CD4-positive, alpha-beta memory T cell (primary cell): ENCODE measurements around the gene FAM131B. TPM values are rescaled to one million over a fixed set of nuclear protein-coding genes. Genes with fewer than 3 reads are reported as not detected.

ENCODE experiments used
- CTCF ChIA-PET: fragments of 350-600 bp; sonication (Branson Sonifier 250); formaldehyde crosslinking; loops from one replicate; lab custom pipeline; 2021; ENCODE audit warnings: inconsistent platforms; ENCODE audit not compliant: partially characterized antibody; lab: Charles Lee
- POLR2A ChIA-PET: fragments of 350-600 bp; sonication (Branson Sonifier 250); formaldehyde crosslinking; loops from one replicate; lab custom pipeline; 2021; ENCODE audit not compliant: partially characterized antibody; lab: Charles Lee
- DNase-seq, 5 donors: peaks; one replicate each; pipeline versions ENCODE4 v3.0.0 to v3.0.0-alpha.2; 2020 to 2022; ENCODE audit warnings: mixed read lengths in 1 of 5
- H3K27ac ChIP-seq: one replicate; pipeline ENCODE4 v1.7.0; 2013; ENCODE audit warnings: low read depth, low read length
- H3K27me3 ChIP-seq: 2 replicates; pipeline ENCODE4 v1.7.0; 2013; ENCODE audit warnings: mild to moderate bottlenecking, low read length, moderate library complexity; ENCODE audit not compliant: insufficient read depth
- H3K36me3 ChIP-seq: 2 replicates; pipeline ENCODE4 v1.7.0; 2013; ENCODE audit warnings: mild to moderate bottlenecking, low read length, moderate library complexity; ENCODE audit not compliant: insufficient read depth
- H3K4me1 ChIP-seq: 2 replicates; pipeline ENCODE4 v1.7.0; 2013; ENCODE audit warnings: mild to moderate bottlenecking, low read length, moderate library complexity; ENCODE audit not compliant: insufficient read depth
- H3K4me3 ChIP-seq, 2 donors: one replicate each; pipeline ENCODE4 v1.7.0; 2013; ENCODE audit warnings: low read length in 2 of 2, mild to moderate bottlenecking in 1 of 2
- H3K9me3 ChIP-seq, 2 donors: one replicate each; pipeline ENCODE4 v1.7.0; 2013; ENCODE audit warnings: low read length in 2 of 2, control low read depth in 1 of 2; ENCODE audit not compliant: control insufficient read depth in 1 of 2
- H3K27ac Mint-ChIP-seq, 7 donors: one replicate each; pipeline ENCODE4 v1.8.0; 2020 to 2021; ENCODE audit warnings: mixed read lengths in 7 of 7, mild to moderate bottlenecking in 6 of 7, inconsistent platforms in 3 of 7, moderate library complexity in 3 of 7
- H3K27me3 Mint-ChIP-seq, 2 donors: one replicate each; pipeline ENCODE4 v1.8.0; 2020 to 2021; ENCODE audit warnings: mixed read lengths in 2 of 2
- H3K36me3 Mint-ChIP-seq, 2 donors: one replicate each; pipeline ENCODE4 v1.8.0; 2020 to 2021; ENCODE audit warnings: mixed read lengths in 2 of 2, inconsistent platforms in 1 of 2, mild to moderate bottlenecking in 1 of 2
- H3K4me1 Mint-ChIP-seq, 4 donors: one replicate each; pipeline ENCODE4 v1.8.0; 2020 to 2021; ENCODE audit warnings: mixed read lengths in 4 of 4, mild to moderate bottlenecking in 1 of 4
- H3K4me3 Mint-ChIP-seq, 8 donors: one replicate each; pipeline ENCODE4 v1.8.0; 2020 to 2021; ENCODE audit warnings: mixed read lengths in 8 of 8, mild to moderate bottlenecking in 7 of 8, moderate library complexity in 6 of 8, inconsistent platforms in 3 of 8
- H3K9me3 Mint-ChIP-seq, 8 donors: one replicate each; pipeline ENCODE4 v1.8.0; 2020 to 2021; ENCODE audit warnings: mixed read lengths in 8 of 8, mild to moderate bottlenecking in 5 of 8, inconsistent platforms in 3 of 8, moderate library complexity in 1 of 8
- intact Hi-C: fragments of 100-400 bp; cut with micrococcal nuclease; formaldehyde crosslinking; loops from one replicate; pipeline ENCODE4 v1.15.1; 2023
- microRNA-seq: library from miRNA; unstranded; fragments of <30 nt; microRNA quantifications from one replicate; pipeline ENCODE4 v1.2.0, GENCODE V29; 2021; ENCODE audit warnings: borderline replicate concordance, borderline number of aligned reads, borderline microRNAs expressed, mixed read lengths
- polyA plus RNA-seq, 2 donors: library from polyadenylated mRNA; unstranded; fragments of 300-500 nt; fragmentation: Illumina TruSeq; gene quantifications; one replicate each; pipeline ENCODE4 v1.2.3, GENCODE V29; 2021
- total RNA-seq, 2 experiments: library from RNA; stranded (reverse); gene quantifications; one replicate each; pipeline ENCODE4 v1.2.3, GENCODE V29; 2021

The FAM131B gene
- total and polyA plus RNA-seq, 4 experiments from 2014 or later = 0.61 to 0.97 TPM; not detected in 2

- no peaks in the 10 kb centered on the region for H3K27me3 ChIP-seq
- Mint-ChIP-seq H3K36me3 (peaks cover 78 to 87% of the 10 kb centered on the region in 2 donors), H3K4me1 (peaks cover 29 to 51% (median 39%) of the 10 kb centered on the region in 4 donors), H3K27ac (no peak overlapping the region), H3K9me3 (no peaks in the 10 kb centered on the region), H3K27me3 (no peaks in the 10 kb centered on the region), H3K4me3 (no peak overlapping the region)
- CTCF ChIA-PET = interaction anchor here (1.5 to 4.7 kb wide), 4 partner anchors 7 to 64 kb away, joined by 3 to 77 read pairs (median 18); no protein-coding TSS in a partner anchor
- no peak overlapping the region for H3K27ac ChIP-seq
- POLR2A ChIA-PET = interaction anchor here (3.2 kb wide), 1 partner anchor 64 kb away, joined by 13 read pairs; no protein-coding TSS in a partner anchor
- peaks cover 18% of the 10 kb centered on the region for H3K4me1 ChIP-seq
- no peak for DNase-seq
- intact Hi-C loops = loop anchor here (2.0 kb wide), 1 partner anchor 15 kb away; the partner anchor contains the start of gene CASP2
- no peak overlapping the region for H3K4me3 ChIP-seq
- peaks cover 73% of the 10 kb centered on the region for H3K36me3 ChIP-seq
- H3K9me3 ChIP-seq = no peaks in the 10 kb centered on the region
These were observed 58.8 kb downstream of the FAM131B start for GRCh38 chr7:143303733-143304132.

Small RNA genes within 50 kb of the gene (microRNA-seq; reads per million reads assigned to microRNA genes)
- not detected for gene MIR6892

Other genes starting within 250 kb of the FAM131B start
- gene PIP, start 230.6 kb downstream of the FAM131B start, total RNA-seq = not detected
- gene PIP, start 230.6 kb downstream of the FAM131B start, polyA plus RNA-seq = not detected
- gene TAS2R39, start 179.3 kb downstream of the FAM131B start, total RNA-seq = not detected
- not detected for gene TAS2R39, start 179.3 kb downstream of the FAM131B start, polyA plus RNA-seq
- not detected for gene TAS2R40, start 140.7 kb downstream of the FAM131B start, total RNA-seq
- not detected for gene TAS2R40, start 140.7 kb downstream of the FAM131B start, polyA plus RNA-seq
- 100 to 1,000 TPM; 469 to 482 TPM for gene GSTK1, start 99.3 kb downstream of the FAM131B start, total RNA-seq
- gene GSTK1, start 99.3 kb downstream of the FAM131B start, polyA plus RNA-seq = 100 to 1,000 TPM; 692 to 748 TPM
- gene TMEM139, start 77.8 kb downstream of the FAM131B start, total RNA-seq = 1 to 10 TPM in 1 of 2 experiments, under 1 TPM in 1; 0.61 to 1.8 TPM
- 1 to 10 TPM; 1.0 to 2.1 TPM for gene TMEM139, start 77.8 kb downstream of the FAM131B start, polyA plus RNA-seq
- 10 to 100 TPM; 94.3 to 96.1 TPM for gene CASP2, start 74.4 kb downstream of the FAM131B start, total RNA-seq
- 10 to 100 TPM in 1 of 2 donors, 1 to 10 TPM in 1; 5.3 to 29.2 TPM for gene CASP2, start 74.4 kb downstream of the FAM131B start, polyA plus RNA-seq
- gene CLCN1, start 46.6 kb downstream of the FAM131B start, total RNA-seq = not detected
- gene CLCN1, start 46.6 kb downstream of the FAM131B start, polyA plus RNA-seq = under 1 TPM in 1 of 2 donors, not detected in 1; 0.06 TPM
- gene ZYX, start 18.6 kb upstream of the FAM131B start, total RNA-seq = 100 to 1,000 TPM; 145 to 148 TPM
- gene ZYX, start 18.6 kb upstream of the FAM131B start, polyA plus RNA-seq = 100 to 1,000 TPM in 1 of 2 donors, 10 to 100 TPM in 1; 55.7 to 145 TPM
- gene EPHA1, start 46.1 kb upstream of the FAM131B start, total RNA-seq = 10 to 100 TPM; 30.7 to 34.4 TPM
- gene EPHA1, start 46.1 kb upstream of the FAM131B start, polyA plus RNA-seq = 10 to 100 TPM in 1 of 2 donors, 1 to 10 TPM in 1; 4.2 to 14.4 TPM
- gene TAS2R60, start 80.7 kb upstream of the FAM131B start, total RNA-seq = 1 to 10 TPM in 1 of 2 experiments, under 1 TPM in 1; 0.36 to 1.4 TPM
- gene TAS2R60, start 80.7 kb upstream of the FAM131B start, polyA plus RNA-seq = under 1 TPM; 0.89 to 0.94 TPM
- gene TAS2R41, start 115.2 kb upstream of the FAM131B start, total RNA-seq = under 1 TPM; 0.61 to 0.73 TPM
- gene TAS2R41, start 115.2 kb upstream of the FAM131B start, polyA plus RNA-seq = not detected
- gene CTAGE15, start 209.1 kb upstream of the FAM131B start, total RNA-seq = not detected
- under 1 TPM in 1 of 2 donors, not detected in 1; 0.11 TPM for gene CTAGE15, start 209.1 kb upstream of the FAM131B start, polyA plus RNA-seq